ENCODE results near the gene GZF1. TPM values are rescaled to one million over a fixed set of nuclear protein-coding genes. Genes with fewer than 3 reads are reported as not detected.

The GZF1 gene
- total and polyA plus RNA-seq, 2 experiments from 2014 or later, result 5.9 to 11.0 TPM

- Histone ChIP-seq H3K9me2 (ENCODE audit: insufficient read depth) (no peaks in the 10 kb centered on the region), H3K4me1 (ENCODE audit: insufficient read depth) (peaks cover 18% of the 10 kb centered on the region), H4K20me1 (ENCODE audit: insufficient read depth) (no peaks in the 10 kb centered on the region), H3K79me2 (ENCODE audit: insufficient read depth) (peaks cover 39% of the 10 kb centered on the region), H3K4me3 (peak overlapping the region; percentile 65), H3K9me3 (ENCODE audit: low read depth) (no peaks in the 10 kb centered on the region), H3K27me3 (replicated peaks; ENCODE audit: insufficient read depth) (no peaks in the 10 kb centered on the region), H3F3A (ENCODE audit: insufficient read depth) (peaks cover 22% of the 10 kb centered on the region; the same call in 1 of the 2 replicates), H2AFZ (peak overlapping the region; percentile 54), H3K4me2 (ENCODE audit: unreplicated experiment) (peak overlapping the region; percentile 61), H3K36me3 (ENCODE audit: low read depth) (no peaks in the 10 kb centered on the region), H3K9ac (peak overlapping the region; percentile 49), H3K27ac (peak overlapping the region; percentile 54)
- no peak for DNase-seq
- TF ChIP-seq EZH2 (IDR thresholded peaks at IDR 0.05; ENCODE audit: insufficient read depth, poor library complexity, severe bottlenecking), result no peak
- no peak for TF ChIP-seq EZH2phosphoT487 (IDR thresholded peaks at IDR 0.05; ENCODE audit: insufficient read depth, low read depth)
- WGBS, 2 experiments (ENCODE audit: low coverage in 1 of 2, low lambda C conversion rate in 2 of 2, missing lambda C conversion rate in 2 of 2), result 29 to 31% methylated on average over 6 of the region's 6 CpGs
- in situ Hi-C loops (cut with MboI), result no loop called here
Measured at GRCh38 chr20:23358563-23358906, 3.4 kb upstream of the GZF1 start.

GRCh38 chr20:23358923-23359593 lies 2.9 kb upstream of the GZF1 start:
- H2AFZ ChIP-seq, result 0 out of 2 replicates have a peak overlapping the region, but pooled peaks have one; percentile 54
- H3K9me3 ChIP-seq (ENCODE audit: low read depth), result no peaks in the 10 kb centered on the region
- peaks cover 26% of the 10 kb centered on the region; the same call in 1 of the 2 replicates for H3F3A ChIP-seq (ENCODE audit: insufficient read depth)
- no peaks in the 10 kb centered on the region for H4K20me1 ChIP-seq (ENCODE audit: insufficient read depth)
- no peak for DNase-seq
- H3K4me1 ChIP-seq (ENCODE audit: insufficient read depth), result peaks cover 24% of the 10 kb centered on the region
- in situ Hi-C loops (cut with MboI), result no loop called here
- TF ChIP-seq EZH2phosphoT487 (IDR thresholded peaks at IDR 0.05; ENCODE audit: insufficient read depth, low read depth) (no peak), EZH2 (IDR thresholded peaks at IDR 0.05; ENCODE audit: insufficient read depth, poor library complexity, severe bottlenecking) (no peak)
- H3K36me3 ChIP-seq (ENCODE audit: low read depth), result no peaks in the 10 kb centered on the region
- H3K79me2 ChIP-seq (ENCODE audit: insufficient read depth), result peaks cover 39% of the 10 kb centered on the region
- 51 to 55% methylated on average over 7 of the region's 7 CpGs for WGBS, 2 experiments (ENCODE audit: low coverage in 1 of 2, low lambda C conversion rate in 2 of 2, missing lambda C conversion rate in 2 of 2)
- H3K4me3 ChIP-seq, result no peak overlapping the region
- H3K4me2 ChIP-seq (ENCODE audit: unreplicated experiment), result peak overlapping the region; percentile 61
- H3K9me2 ChIP-seq (ENCODE audit: insufficient read depth), result no peaks in the 10 kb centered on the region
- peak overlapping the region; percentile 49; the same call in 1 of the 2 replicates for H3K9ac ChIP-seq
- no peaks in the 10 kb centered on the region for H3K27me3 ChIP-seq (replicated peaks; ENCODE audit: insufficient read depth)
- peak overlapping the region; percentile 54 for H3K27ac ChIP-seq

DNA sequence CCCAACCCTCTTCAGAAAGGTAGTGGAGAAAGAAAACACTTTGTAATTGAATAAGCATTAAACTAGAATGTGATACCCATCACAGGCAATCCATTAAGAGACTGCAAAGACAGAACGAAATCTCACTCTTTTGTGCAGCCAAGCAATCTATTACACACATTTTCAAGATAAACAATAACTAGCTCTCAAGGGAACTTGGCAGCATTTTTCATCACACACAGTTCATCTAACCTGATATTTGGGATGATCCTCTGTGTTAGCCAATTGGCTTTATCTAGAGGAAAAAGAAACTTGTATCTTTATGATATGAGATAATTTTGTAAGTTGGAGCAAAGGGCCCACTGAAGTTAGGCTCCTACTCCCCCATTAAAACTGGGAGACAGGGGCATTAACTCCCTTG lies 1.5 kb upstream of the GZF1 start:
- Histone ChIP-seq H3F3A (ENCODE audit: insufficient read depth) (peaks cover 27% of the 10 kb centered on the region; the same call in 1 of the 2 replicates), H3K9me2 (ENCODE audit: insufficient read depth) (no peaks in the 10 kb centered on the region), H3K27ac (peak overlapping the region; percentile 99), H3K4me1 (ENCODE audit: insufficient read depth) (peaks cover 24% of the 10 kb centered on the region), H3K4me2 (ENCODE audit: unreplicated experiment) (peak overlapping the region; percentile 93), H2AFZ (peak overlapping the region; percentile 47; the same call in 1 of the 2 replicates), H3K9ac (peak overlapping the region; percentile 97), H3K27me3 (replicated peaks; ENCODE audit: insufficient read depth) (no peaks in the 10 kb centered on the region), H3K4me3 (peak overlapping the region; percentile 77), H3K79me2 (ENCODE audit: insufficient read depth) (peaks cover 39% of the 10 kb centered on the region), H4K20me1 (ENCODE audit: insufficient read depth) (no peaks in the 10 kb centered on the region), H3K36me3 (ENCODE audit: low read depth) (no peaks in the 10 kb centered on the region), H3K9me3 (ENCODE audit: low read depth) (no peaks in the 10 kb centered on the region)
- no peak for DNase-seq
- in situ Hi-C loops (cut with MboI), result no loop called here
- WGBS, 2 experiments (ENCODE audit: low coverage in 1 of 2, low lambda C conversion rate in 2 of 2, missing lambda C conversion rate in 2 of 2), result 93 to 97% methylated on average over 1 of the region's 1 CpG
- TF ChIP-seq EZH2phosphoT487 (IDR thresholded peaks at IDR 0.05; ENCODE audit: insufficient read depth, low read depth), result no peak
- TF ChIP-seq EZH2 (IDR thresholded peaks at IDR 0.05; ENCODE audit: insufficient read depth, poor library complexity, severe bottlenecking), result no peak

DNA sequence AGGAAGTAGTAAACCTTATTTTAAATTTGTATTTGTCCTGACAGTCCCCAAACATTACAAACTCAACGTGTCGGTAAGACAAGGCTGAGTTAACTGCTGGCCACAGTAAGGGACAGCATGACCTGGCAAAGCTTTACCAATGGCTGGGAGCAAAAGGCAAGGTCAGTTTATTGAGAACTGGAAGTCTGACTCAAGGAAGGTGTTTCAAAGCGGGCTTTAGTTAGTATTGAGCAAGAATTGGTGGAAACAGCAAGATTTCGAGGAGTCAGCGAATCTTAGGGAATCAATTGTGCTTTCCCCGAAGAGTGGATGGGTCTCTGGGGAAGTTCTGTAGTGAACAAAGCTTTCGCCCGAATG lies 885 bp upstream of the GZF1 start:
- in situ Hi-C loops (cut with MboI), result no loop called here

More for the DNA sequence above, 885 bp upstream of the GZF1 start:
- Histone ChIP-seq H4K20me1 (ENCODE audit: insufficient read depth) (no peaks in the 10 kb centered on the region), H3K9me2 (ENCODE audit: insufficient read depth) (no peaks in the 10 kb centered on the region), H3K9ac (peak overlapping the region; percentile 97), H3K27ac (peak overlapping the region; percentile 99), H3K79me2 (ENCODE audit: insufficient read depth) (peaks cover 39% of the 10 kb centered on the region), H3K4me1 (ENCODE audit: insufficient read depth) (peaks cover 27% of the 10 kb centered on the region), H3K4me2 (ENCODE audit: unreplicated experiment) (peak overlapping the region; percentile 93), H3K9me3 (ENCODE audit: low read depth) (no peaks in the 10 kb centered on the region), H3K36me3 (ENCODE audit: low read depth) (no peaks in the 10 kb centered on the region), H2AFZ (peak overlapping the region; percentile 47), H3K27me3 (replicated peaks; ENCODE audit: insufficient read depth) (no peaks in the 10 kb centered on the region), H3F3A (ENCODE audit: insufficient read depth) (peaks cover 27% of the 10 kb centered on the region; the same call in 1 of the 2 replicates), H3K4me3 (peak overlapping the region; percentile 77)
- no peak for TF ChIP-seq EZH2phosphoT487 (IDR thresholded peaks at IDR 0.05; ENCODE audit: insufficient read depth, low read depth)
- TF ChIP-seq EZH2 (IDR thresholded peaks at IDR 0.05; ENCODE audit: insufficient read depth, poor library complexity, severe bottlenecking), result no peak
- DNase-seq, result peak; percentile 73
- 3 to 5% methylated on average over 8 of the region's 8 CpGs for WGBS, 2 experiments (ENCODE audit: low coverage in 1 of 2, low lambda C conversion rate in 2 of 2, missing lambda C conversion rate in 2 of 2)

All from GM23248 (cell line).